GM21576 (cell line): ENCODE results near the gene RHOT1.
"Not testable (repeated sequence)": the region's sequence is repeated elsewhere in the genome, so short reads cannot be mapped to it uniquely, and the experiment has no call there.

Source experiments
- ATAC-seq: cut with Tn5 transposase; IDR thresholded peaks from one replicate; pipeline ENCODE4 v1.9.1; 2021; ENCODE audit warnings: mild to moderate bottlenecking, moderate library complexity; ENCODE audit not compliant: unreplicated experiment

RHOT1 gene

GRCh38 chr17:32142038-32142856 lies at the start of gene RHOT1:
Gene RHOT1 (plus strand): TSS chr17:32142502. CDS start chr17:32142693, 191 bp downstream.
- ATAC-seq, result peak; percentile 66

DNA sequence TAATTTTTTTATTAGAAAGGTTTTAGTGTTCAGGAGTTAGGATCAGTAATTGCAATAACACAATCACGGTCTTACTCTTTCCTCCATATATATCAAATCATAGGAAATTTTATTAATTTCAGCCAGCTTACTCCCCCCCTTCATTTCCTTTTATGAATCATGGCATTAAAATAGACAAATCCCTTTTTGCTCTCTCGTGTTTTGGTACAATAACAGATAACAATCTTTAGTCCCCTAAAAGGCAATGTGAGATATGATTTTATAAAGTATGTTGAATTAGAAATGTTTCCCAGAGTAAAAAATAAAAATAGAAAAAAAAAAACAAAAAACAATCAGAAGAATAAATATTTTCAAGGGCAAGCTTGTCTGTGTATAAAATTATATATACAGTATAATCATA lies 42.6 kb upstream of the RHOT1 start:
- no peak for ATAC-seq

DNA sequence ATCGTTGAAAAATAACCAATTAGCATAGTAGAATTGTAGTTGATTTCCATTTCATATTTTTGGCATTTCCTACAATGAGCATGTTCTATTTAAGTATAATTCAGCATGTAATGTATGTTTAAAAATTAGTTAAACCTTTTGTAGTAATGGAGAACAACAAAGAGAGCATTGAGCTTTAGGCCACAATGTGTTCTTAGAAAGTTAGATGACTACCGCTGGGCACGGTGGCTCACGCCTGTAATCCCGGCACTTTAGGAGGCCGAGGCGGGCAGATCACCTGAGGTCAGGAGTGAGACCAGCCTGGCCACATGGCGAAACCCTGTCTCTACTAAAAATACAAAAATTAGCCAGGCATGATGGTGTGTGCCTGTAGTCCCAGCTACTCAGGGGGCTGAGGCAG lies 42.0 kb upstream of the RHOT1 start:
- ATAC-seq, result not testable (repeated sequence)

DNA sequence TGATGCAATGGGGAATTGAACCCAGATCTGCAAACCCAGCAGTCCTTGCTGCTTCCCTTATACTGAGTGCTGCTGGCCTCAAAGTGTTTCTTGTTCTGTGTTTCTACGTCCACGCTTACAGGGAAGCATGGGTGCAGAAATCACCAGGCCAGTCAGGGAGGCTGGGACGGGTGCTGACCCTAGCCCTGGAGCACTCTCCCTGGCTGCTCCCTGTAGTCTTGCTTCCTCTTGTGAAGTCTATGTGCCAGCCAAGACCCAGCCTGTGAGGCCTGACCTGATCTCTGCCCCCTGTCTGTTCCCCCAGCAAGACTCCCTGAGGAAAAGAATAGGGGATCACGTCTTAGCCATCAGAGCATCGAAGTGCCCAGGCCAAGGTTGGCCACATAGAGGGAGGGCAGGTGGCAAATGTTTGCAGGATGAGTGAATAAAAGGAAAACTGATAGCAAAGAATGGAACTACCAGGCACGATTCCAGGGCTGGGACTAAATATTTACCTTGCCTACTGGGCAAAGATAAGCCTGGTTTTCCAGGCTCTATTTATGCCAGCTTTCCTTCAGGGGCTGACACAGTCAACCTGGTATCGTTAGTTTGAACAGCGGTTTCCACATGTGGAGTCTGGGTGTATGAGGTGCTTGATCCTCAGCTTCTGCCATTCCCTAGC lies 41.2 kb upstream of the RHOT1 start:
- ATAC-seq, result no peak

GRCh38 chr17:32102172-32102571 lies 40.1 kb upstream of the RHOT1 start:
- ATAC-seq, result no peak

- ATAC-seq, result no peak
Measured at GRCh38 chr17:32102646-32103186, 39.6 kb upstream of the RHOT1 start.

DNA sequence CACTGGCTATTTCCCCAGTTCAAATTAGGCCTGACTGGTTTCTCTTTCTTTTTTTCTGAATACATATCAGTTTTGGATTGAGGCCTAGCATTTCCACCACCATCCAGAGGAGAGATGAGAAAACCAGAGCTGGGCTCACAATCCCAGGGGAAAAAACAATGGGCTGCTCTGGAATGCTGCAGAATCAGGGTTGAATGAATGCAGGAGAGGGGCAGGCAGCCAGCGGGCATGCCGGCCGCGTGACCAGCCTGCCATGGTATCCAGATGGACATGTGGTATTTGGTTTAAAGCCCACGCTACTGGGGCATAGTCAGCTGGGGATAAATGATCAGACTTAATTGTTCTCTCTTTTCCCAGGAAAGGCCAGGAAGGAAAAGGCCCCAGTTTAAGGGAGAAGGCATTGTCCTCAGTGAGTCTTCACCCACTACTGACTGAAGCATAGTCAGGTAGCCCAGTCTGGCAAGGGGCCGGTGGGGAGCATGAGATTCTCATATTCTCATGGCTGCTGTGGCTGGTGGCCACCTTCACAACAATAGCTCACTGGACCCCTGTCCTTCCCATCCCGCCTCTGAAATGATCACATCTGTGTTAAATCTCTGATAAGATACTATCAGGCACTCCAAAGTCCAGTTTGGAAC lies 38.7 kb upstream of the RHOT1 start:
- no peak for ATAC-seq

DNA sequence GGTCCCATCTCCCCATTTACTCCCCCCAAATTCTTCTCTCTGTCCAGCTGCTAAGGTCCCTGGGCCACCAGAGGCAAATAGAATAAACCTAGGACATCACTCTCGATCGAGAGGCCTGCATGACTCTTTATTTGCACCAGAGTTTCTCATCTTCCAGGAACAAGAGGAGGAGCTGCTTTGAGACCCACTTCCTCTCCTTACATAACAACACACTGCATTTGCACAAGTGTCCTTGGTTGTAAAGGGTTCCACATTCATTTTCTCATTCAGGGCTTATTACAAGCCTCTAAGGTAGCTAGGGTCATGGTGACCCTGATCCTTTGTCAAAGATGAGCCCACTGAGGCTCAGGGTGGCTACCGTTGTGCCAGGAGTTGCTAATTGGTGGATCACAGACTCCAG lies 38.1 kb upstream of the RHOT1 start:
- ATAC-seq, result no peak

DNA sequence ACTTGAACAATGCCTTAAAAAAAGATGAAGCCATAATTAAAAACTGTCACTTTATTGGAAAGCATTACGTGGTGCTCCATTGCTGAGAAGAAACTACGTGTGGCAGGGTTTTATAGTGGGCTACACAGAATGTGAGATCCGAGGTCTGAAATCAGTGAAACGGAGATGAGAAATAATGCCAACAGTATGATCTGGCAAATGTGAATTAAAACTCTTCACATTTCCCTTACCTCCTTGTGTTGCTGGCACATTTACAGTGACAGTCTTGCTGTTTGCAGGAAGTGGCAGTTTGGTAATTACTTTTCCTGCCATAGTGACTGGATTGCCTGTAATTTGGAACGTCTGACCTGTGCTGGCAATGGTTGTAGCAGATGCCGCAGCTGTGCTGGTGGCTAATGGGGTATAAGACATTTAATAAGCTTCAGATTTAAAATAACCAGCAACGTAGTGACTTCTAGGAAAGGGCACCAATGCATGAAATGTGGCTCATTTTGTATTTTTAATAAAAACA lies 35.8 kb upstream of the RHOT1 start:
- ATAC-seq, result not testable (repeated sequence)

- not testable (repeated sequence) for ATAC-seq
Measured at GRCh38 chr17:32107194-32107593, 35.1 kb upstream of the RHOT1 start.

DNA sequence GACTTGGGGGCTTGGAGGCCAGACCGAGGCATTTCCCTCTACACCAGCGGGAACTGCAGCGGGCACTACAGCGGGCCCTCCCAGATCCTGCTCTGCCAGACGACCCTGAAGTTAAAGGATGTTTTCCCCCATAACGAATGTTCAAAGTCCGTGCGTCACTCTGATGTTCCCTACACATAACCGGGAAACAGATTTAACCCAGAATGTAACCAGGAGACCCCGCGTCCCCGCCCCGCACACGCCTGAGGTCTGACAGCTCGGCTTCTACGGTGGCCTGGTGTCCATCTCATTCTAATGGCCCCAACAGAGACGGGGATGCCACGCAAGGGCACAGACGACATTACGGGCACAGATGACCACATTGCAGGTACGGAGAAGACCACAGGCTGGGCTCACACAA lies 31.7 kb upstream of the RHOT1 start:
- no peak for ATAC-seq

DNA sequence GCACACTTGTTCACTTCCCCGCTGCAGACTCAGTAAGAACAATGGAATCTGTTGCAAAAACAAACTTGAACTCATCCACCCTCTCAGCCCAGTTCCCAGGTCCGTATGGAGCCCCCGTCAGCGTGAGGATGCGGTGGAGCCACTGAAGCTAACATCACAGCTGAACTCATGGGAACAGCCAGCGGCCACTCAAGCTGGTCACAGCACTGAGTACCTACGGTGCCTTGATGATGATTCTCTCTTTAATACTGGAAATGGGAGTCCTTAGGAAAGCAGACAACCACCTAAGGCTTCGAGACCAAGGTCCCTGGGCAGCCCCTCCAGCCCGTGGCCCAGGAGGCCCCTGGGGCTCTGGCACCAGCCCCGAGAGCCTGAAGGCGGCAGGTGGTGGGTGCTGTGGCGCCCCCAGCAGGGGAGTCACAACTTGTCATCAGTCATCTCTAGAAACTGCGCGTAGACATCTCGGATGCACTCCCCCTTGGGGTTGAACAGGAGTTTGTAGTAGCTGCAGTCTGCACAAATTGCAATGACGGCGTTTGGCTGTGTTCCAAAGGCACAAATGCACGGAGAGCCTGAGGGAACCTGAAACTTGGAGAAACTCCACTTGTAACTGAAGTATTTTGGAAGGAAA lies 31.0 kb upstream of the RHOT1 start:
- no peak for ATAC-seq

GRCh38 chr17:32112416-32112815 lies 29.9 kb upstream of the RHOT1 start:
- no peak for ATAC-seq

- no peak for ATAC-seq
Measured at GRCh38 chr17:32114536-32114935, 27.8 kb upstream of the RHOT1 start.

DNA sequence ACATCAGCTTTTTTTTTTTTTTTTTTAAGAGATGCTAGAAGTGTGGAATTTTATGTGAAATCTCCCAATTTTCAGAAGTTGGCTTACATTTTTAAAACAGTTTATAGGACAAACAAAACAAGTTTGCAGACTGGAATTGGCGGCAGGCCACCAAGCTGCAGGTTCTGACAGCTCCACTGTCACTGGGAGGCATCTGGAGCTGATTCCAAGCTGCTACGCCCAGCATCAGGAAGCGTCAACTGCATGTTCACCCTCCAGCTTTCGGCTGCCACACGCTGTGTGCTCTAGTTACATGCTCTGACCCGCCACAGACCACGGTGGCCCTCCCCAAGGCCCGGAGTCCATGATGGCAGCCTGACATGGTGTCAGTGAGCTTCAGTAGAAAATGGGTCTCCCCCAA lies 26.8 kb upstream of the RHOT1 start:
- ATAC-seq, result not testable (repeated sequence)

- ATAC-seq, result no peak
Measured at GRCh38 chr17:32116937-32117336, 25.4 kb upstream of the RHOT1 start.

GRCh38 chr17:32117399-32117798 lies 24.9 kb upstream of the RHOT1 start:
- ATAC-seq, result no peak

DNA sequence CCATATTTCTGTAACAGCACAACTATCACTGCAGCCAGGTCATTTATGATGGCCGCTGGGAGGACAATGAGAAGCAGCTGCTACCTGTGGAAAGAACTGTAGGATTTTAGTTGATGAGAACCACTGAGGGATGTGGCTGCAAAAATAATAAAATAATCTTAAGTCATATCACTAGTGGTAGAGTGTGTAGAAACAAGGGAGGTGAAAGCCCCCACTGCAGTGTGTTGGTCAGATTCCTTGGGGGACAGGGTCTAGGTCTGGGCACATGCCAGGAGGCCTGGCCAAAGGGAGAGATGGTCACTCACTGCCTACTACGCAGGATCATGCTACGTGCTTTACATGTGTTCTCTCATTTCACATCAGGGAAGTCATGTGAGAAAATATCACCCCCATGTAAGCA lies 24.2 kb upstream of the RHOT1 start:
- ATAC-seq, result not testable (repeated sequence)

GRCh38 chr17:32118835-32119234 lies 23.5 kb upstream of the RHOT1 start:
- no peak for ATAC-seq

GRCh38 chr17:32120141-32120540 lies 22.2 kb upstream of the RHOT1 start:
- no peak for ATAC-seq

- no peak for ATAC-seq
Measured at GRCh38 chr17:32120716-32121115, 21.6 kb upstream of the RHOT1 start.
